OCI-LY7 (cell line): ENCODE measurements around the gene NFAM1. TPM values are rescaled to one million over a fixed set of nuclear protein-coding genes. Genes with fewer than 3 reads are reported as not detected.

Experiments
- BruUV-seq: library from RNA; stranded (reverse); fragments of 400-500 nt; replicated peaks from 2 replicates; lab custom pipeline; 2021; lab: Mats Ljungman, UMichigan
- CTCF ChIA-PET: fragments of 300-600 bp; sonication (Branson Sonifier 250); formaldehyde crosslinking; loops from one replicate; lab custom pipeline; 2022; ENCODE audit warnings: antibody characterized with exemption; ENCODE audit not compliant: unreplicated experiment; lab: Charles Lee
- POLR2A ChIA-PET: fragments of 300-600 bp; sonication (Branson Sonifier 250); formaldehyde crosslinking; loops from one replicate; lab custom pipeline; 2022; ENCODE audit warnings: antibody characterized with exemption; lab: Charles Lee
- DNase-seq: peaks from one replicate; pipeline ENCODE4 v3.0.0-alpha.2; 2015; ENCODE audit warnings: low spot score
- H2AFZ ChIP-seq: fragments of 200-600 bp; sonication (generic), shearing (Covaris generic); 2 replicates; pipeline ENCODE4 v1.6.1; 2014; ENCODE audit warnings: mild to moderate bottlenecking, antibody characterized with exemption, low read length, moderate library complexity
- H3K27ac ChIP-seq: fragments of 200-600 bp; sonication (generic); 2 replicates; pipeline ENCODE4 v1.5.1; 2014; ENCODE audit warnings: mixed run types, low read depth, mild to moderate bottlenecking, moderate library complexity, low read length, inconsistent platforms; ENCODE audit not compliant: poor library complexity, severe bottlenecking
- H3K36me3 ChIP-seq: fragments of 200-600 bp; sonication (generic); 2 replicates; pipeline ENCODE4 v1.6.1; 2014; ENCODE audit warnings: mild to moderate bottlenecking, antibody characterized with exemption, low read length, moderate library complexity, mixed read lengths; ENCODE audit not compliant: insufficient read depth
- H3K4me1 ChIP-seq: fragments of 200-600 bp; sonication (generic); 2 replicates; pipeline ENCODE4 v1.5.1; 2014; ENCODE audit warnings: mild to moderate bottlenecking, low read length; ENCODE audit not compliant: insufficient read depth, poor library complexity, severe bottlenecking
- H3K4me2 ChIP-seq: fragments of 200-600 bp; sonication (generic); 2 replicates; pipeline ENCODE4 v1.6.1; 2014; ENCODE audit warnings: mild to moderate bottlenecking, low read length
- H3K4me3 ChIP-seq: fragments of 200-600 bp; sonication (generic); 2 replicates; pipeline ENCODE4 v1.5.1; 2014; ENCODE audit warnings: mild to moderate bottlenecking, low read depth, low read length; ENCODE audit not compliant: poor library complexity, severe bottlenecking
- H3K79me2 ChIP-seq: fragments of 200-600 bp; sonication (generic); 2 replicates; pipeline ENCODE4 v1.6.1; 2016; ENCODE audit warnings: low read depth, mild to moderate bottlenecking, low read length, moderate library complexity, mixed read lengths; ENCODE audit not compliant: insufficient read depth
- H3K9me2 ChIP-seq: fragments of 200-600 bp; sonication (generic); 2 replicates; pipeline ENCODE4 v1.6.1; 2016; ENCODE audit warnings: mild to moderate bottlenecking, low read length, mixed read lengths; ENCODE audit not compliant: insufficient read depth
- H3K9me3 ChIP-seq: fragments of 200-600 bp; sonication (generic); 2 replicates; pipeline ENCODE4 v1.6.1; 2014; ENCODE audit warnings: mild to moderate bottlenecking, mixed run types, low read length, mixed read lengths
- H4K20me1 ChIP-seq: fragments of 200-600 bp; sonication (generic); 2 replicates; pipeline ENCODE4 v1.6.1; 2014; ENCODE audit warnings: mild to moderate bottlenecking, antibody characterized with exemption, low read length, moderate library complexity, mixed read lengths; ENCODE audit not compliant: insufficient read depth
- EZH2phosphoT487 ChIP-seq: fragments of 200-600 bp; sonication (generic); IDR thresholded peaks from 2 replicates; pipeline ENCODE4 v1.6.1; 2018; ENCODE audit warnings: low read depth, borderline replicate concordance, mild to moderate bottlenecking, mixed run types, antibody characterized with exemption, low read length, moderate library complexity, mixed read lengths
- intact Hi-C: fragments of 100-400 bp; cut with micrococcal nuclease; formaldehyde crosslinking; loops from one replicate; pipeline ENCODE4 v1.10.0; 2022; ENCODE audit not compliant: unreplicated experiment
- total RNA-seq, 2 experiments: library from RNA; depleted of rRNA in 1 of 2; stranded (reverse); fragments of >200 nt in 1 of 2; shearing (Covaris generic) in 1 of 2; gene quantifications; 2 replicates each; pipeline ENCODE4 v1.2.3, GENCODE V29; 2014 to 2022
- TF ChIP-seq, protein P1 (sequence below): fragments of 200-600 bp; sonication (generic); conservative IDR thresholded peaks from 2 replicates; pipeline ENCODE4 v1.5.1; 2014; ENCODE audit warnings: mild to moderate bottlenecking, antibody characterized with exemption, low read length, moderate library complexity, mixed read lengths

The NFAM1 gene
- total RNA-seq, 2 experiments from 2014 or later = 0.16 to 0.88 TPM

DNA sequence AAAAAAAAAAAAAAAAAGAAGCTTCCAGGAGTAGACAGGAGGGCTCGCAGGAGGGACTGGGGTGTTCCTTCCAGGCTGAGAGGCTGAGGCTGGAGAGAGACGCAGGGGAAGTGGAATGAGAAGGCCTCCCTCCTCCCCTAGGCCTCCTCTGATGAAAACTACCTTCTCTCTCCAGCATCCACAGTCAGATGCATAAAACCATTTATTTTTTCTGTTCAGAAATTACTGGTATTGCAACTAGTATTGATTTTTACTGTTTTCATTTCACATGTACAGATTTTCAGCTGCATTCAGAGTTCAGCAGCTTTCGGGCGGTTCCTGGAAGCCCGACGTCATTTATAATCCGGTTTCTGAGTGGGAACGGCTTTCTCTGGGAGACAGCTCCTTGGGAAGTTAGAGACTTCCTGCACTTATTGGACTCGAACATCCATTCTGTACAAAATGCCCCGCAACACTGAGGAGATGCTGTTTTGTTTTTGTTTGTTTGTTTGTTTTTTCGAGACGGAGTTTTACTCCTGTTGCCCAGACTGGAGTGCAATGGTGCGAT lies 6.9 kb upstream of the NFAM1 start:
- intact Hi-C loops = loop anchor here (5.0 kb wide), 1 partner anchor 142 kb away; no protein-coding TSS in a partner anchor
- CTCF ChIA-PET = no interaction called here
- Histone ChIP-seq H3K36me3 (no peaks in the 10 kb centered on the region), H3K27ac (peak overlapping the region; percentile 76), H3K4me3 (peak overlapping the region; percentile 68), H3K9me2 (no peaks in the 10 kb centered on the region), H2AFZ (peak overlapping the region; percentile 69; the same call in 1 of the 2 replicates), H3K79me2 (peaks cover 4% of the 10 kb centered on the region; the same call in 1 of the 2 replicates), H3K9me3 (no peaks in the 10 kb centered on the region), H3K4me2 (peak overlapping the region; percentile 90), H4K20me1 (no peaks in the 10 kb centered on the region), H3K4me1 (peaks cover 89% of the 10 kb centered on the region)
- POLR2A ChIA-PET = no interaction called here
- BruUV-seq = no TSS peak
- no peak for DNase-seq
- no peak for TF ChIP-seq EZH2phosphoT487
- TF ChIP-seq, protein P1, sequence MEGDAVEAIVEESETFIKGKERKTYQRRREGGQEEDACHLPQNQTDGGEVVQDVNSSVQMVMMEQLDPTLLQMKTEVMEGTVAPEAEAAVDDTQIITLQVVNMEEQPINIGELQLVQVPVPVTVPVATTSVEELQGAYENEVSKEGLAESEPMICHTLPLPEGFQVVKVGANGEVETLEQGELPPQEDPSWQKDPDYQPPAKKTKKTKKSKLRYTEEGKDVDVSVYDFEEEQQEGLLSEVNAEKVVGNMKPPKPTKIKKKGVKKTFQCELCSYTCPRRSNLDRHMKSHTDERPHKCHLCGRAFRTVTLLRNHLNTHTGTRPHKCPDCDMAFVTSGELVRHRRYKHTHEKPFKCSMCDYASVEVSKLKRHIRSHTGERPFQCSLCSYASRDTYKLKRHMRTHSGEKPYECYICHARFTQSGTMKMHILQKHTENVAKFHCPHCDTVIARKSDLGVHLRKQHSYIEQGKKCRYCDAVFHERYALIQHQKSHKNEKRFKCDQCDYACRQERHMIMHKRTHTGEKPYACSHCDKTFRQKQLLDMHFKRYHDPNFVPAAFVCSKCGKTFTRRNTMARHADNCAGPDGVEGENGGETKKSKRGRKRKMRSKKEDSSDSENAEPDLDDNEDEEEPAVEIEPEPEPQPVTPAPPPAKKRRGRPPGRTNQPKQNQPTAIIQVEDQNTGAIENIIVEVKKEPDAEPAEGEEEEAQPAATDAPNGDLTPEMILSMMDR = no peak

DNA sequence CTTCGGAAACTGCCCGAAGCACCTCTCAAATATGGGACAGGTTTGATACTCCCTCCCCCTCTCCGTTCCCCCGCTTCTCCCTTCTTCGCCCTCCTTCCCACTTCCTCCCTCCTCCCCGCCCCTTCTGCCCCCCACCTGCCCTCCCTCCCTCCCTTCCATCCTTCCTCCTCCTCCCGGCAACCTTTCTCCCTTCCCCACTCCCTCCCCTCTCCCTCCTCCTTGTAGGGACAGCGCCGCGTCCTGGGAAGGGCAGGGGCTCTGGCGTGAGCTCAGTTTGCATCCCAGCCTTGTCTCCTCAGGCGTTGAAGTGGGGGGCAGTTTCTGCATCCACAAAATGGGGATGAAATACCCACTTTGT lies 6.1 kb upstream of the NFAM1 start:
- H3K4me3 ChIP-seq = peak overlapping the region; percentile 61

More for the DNA sequence above, 6.1 kb upstream of the NFAM1 start:
- no TSS peak for BruUV-seq
- Histone ChIP-seq H2AFZ (peak overlapping the region; percentile 88), H4K20me1 (no peaks in the 10 kb centered on the region), H3K79me2 (peaks cover 4% of the 10 kb centered on the region; the same call in 1 of the 2 replicates), H3K27ac (peak overlapping the region; percentile 57), H3K9me3 (no peaks in the 10 kb centered on the region), H3K4me2 (peak overlapping the region; percentile 74), H3K4me1 (peaks cover 83% of the 10 kb centered on the region), H3K9me2 (no peaks in the 10 kb centered on the region), H3K36me3 (no peaks in the 10 kb centered on the region)
- TF ChIP-seq, protein P1 = no peak
- no peak for TF ChIP-seq EZH2phosphoT487
- no peak for DNase-seq
- POLR2A ChIA-PET = interaction anchor here (0.7 kb wide), 1 partner anchor 39 kb away, joined by 3 read pairs; no protein-coding TSS in a partner anchor
- CTCF ChIA-PET = interaction anchor here (0.6 to 0.7 kb wide), 2 partner anchors 39 to 347 kb away, joined by 3 read pairs; no protein-coding TSS in a partner anchor
- intact Hi-C loops = loop anchor here (5.0 kb wide), 1 partner anchor 141 kb away; no protein-coding TSS in a partner anchor
